Left lung (tissue), 10 donors: ENCODE data around the gene TOMM5. TPM values are rescaled to one million over a fixed set of nuclear protein-coding genes. Genes with fewer than 3 reads are reported as not detected.

Source experiments
- ATAC-seq: fragments of 200-7000 bp; cut with Tn5 transposase; one replicate; pipeline ENCODE4 v1.9.1; 2020; ENCODE audit warnings: moderate library complexity
- DNase-seq, 4 donors: peaks; one replicate each; pipeline ENCODE4 v3.0.0-alpha.2; 2013 to 2020
- H3K27ac ChIP-seq, 2 donors: fragments of 200-600 bp; sonication (generic) in 1 of 2; one replicate each; pipeline versions ENCODE4 v1.5.0 to v1.8.0; 2020 to 2021
- H3K27me3 ChIP-seq, 2 donors: fragments of 200-600 bp; sonication (generic) in 1 of 2; one replicate each; pipeline versions ENCODE4 v1.5.0 to v1.8.0; 2020 to 2021
- H3K36me3 ChIP-seq, 2 donors: fragments of 200-600 bp; sonication (generic) in 1 of 2; one replicate each; pipeline versions ENCODE4 v1.5.0 to v1.8.0; 2020 to 2021
- H3K4me1 ChIP-seq, 2 donors: fragments of 200-600 bp; one replicate each; pipeline ENCODE4 v1.8.0; 2021
- H3K4me3 ChIP-seq, 2 donors: fragments of 200-600 bp; sonication (generic) in 1 of 2; one replicate each; pipeline versions ENCODE4 v1.5.0 to v1.8.0; 2020 to 2021; ENCODE audit warnings: mild to moderate bottlenecking in 1 of 2
- H3K9me3 ChIP-seq, 2 donors: fragments of 200-600 bp; sonication (generic) in 1 of 2; one replicate each; pipeline versions ENCODE4 v1.5.0 to v1.8.0; 2020 to 2021
- intact Hi-C, 2 donors: fragments of 100-400 bp; cut with DNase I; formaldehyde crosslinking; loops; one replicate each; pipeline versions ENCODE4 v1.11.2 to v1.14.2; 2022
- polyA plus RNA-seq, 6 donors: library from polyadenylated mRNA; unstranded; fragments of 120-200 nt; gene quantifications; one replicate each; pipeline ENCODE4 v1.2.1, GENCODE V29; 2013; ENCODE audit not compliant: insufficient read length in 6 of 6
- total RNA-seq, 2 donors: library from RNA; stranded (reverse); fragmentation: NEBNext Ultra II Directional; extraction: Animal tissue kit (Norgen Biotek cat#: 25700); gene quantifications; one replicate each; pipeline ENCODE4 v1.2.1, GENCODE V29; 2021
- TF ChIP-seq, protein P1 (sequence below), 2 donors: fragments of 200-600 bp; sonication (generic) in 1 of 2; IDR thresholded peaks; one replicate each; pipeline versions ENCODE4 v1.5.0 to v1.8.0; 2021; ENCODE audit warnings: antibody characterized with exemption in 2 of 2
- donor health status: DM: no; HTN: yes; CAD: no.
- donor health status: DM: no; HTN: no; CAD: no.

Gene TOMM5
- total and polyA plus RNA-seq, 8 donors = 65.5 to 112 (median 99.3) TPM

DNA sequence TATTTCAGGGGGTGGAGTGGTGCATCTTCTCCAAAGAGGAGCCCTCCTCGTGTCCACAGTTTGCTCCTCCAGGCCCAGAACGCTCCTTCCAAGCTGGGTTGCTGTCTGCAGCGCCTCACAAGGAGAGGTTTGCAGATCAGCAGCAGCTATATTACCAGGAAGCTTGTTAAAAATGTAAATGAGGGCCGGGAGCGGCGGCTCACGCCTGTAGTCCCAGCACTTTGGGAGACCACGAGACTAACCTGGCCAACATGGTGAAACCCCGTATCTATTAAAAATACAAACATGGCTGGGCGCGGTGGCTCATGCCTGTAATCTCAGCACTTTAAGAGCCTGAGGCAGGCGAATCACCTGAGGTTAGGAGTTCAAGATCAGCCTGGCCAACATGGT is 33.4 kb upstream of the TOMM5 start:
- Histone ChIP-seq H3K9me3 (no peaks in the 10 kb centered on the region), H3K27ac (no peak overlapping the region), H3K27me3 (no peaks in the 10 kb centered on the region), H3K36me3 (no peaks in the 10 kb centered on the region), H3K4me1 (no peaks in the 10 kb centered on the region), H3K4me3 (no peak overlapping the region)
- DNase-seq (no peak), ATAC-seq (no peak)
- TF ChIP-seq, protein P1, sequence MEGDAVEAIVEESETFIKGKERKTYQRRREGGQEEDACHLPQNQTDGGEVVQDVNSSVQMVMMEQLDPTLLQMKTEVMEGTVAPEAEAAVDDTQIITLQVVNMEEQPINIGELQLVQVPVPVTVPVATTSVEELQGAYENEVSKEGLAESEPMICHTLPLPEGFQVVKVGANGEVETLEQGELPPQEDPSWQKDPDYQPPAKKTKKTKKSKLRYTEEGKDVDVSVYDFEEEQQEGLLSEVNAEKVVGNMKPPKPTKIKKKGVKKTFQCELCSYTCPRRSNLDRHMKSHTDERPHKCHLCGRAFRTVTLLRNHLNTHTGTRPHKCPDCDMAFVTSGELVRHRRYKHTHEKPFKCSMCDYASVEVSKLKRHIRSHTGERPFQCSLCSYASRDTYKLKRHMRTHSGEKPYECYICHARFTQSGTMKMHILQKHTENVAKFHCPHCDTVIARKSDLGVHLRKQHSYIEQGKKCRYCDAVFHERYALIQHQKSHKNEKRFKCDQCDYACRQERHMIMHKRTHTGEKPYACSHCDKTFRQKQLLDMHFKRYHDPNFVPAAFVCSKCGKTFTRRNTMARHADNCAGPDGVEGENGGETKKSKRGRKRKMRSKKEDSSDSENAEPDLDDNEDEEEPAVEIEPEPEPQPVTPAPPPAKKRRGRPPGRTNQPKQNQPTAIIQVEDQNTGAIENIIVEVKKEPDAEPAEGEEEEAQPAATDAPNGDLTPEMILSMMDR (IDR thresholded peaks at IDR 0.05) = no peak
- intact Hi-C loops = no loop called here

DNA sequence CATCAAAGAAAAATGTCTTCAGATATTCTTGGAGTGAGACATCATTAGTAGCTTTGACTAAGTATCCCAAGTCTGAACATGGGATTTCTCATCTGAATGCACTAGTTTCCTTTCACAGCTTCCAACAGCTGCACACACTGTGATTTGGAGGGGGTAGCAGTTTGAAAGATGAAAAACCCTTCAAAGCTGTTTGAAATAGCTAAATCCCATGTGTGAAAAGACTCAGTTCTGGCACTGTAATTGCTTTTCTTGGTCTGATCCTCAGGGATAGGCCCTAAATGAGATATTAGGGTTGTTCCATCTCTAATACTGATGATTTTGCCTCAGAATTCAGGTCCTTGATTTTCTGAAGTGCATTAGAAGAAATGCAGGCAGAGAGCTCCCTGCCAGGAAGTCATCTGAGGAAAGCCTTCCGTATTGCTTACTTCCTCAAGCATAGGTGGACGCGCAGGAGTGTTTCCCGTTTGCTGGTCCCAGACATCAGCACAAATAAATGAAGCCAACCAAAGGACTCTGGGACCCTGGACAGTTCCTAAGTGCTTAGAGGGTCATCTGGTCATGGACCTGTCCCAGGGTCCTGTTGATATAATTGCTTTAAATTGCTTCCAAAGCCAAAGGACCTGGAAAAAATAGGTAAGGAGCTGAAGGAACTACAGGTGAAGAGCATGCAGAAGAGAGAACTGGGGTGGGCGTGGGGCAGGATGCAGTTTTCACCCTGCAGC is 32.8 kb upstream of the TOMM5 start:
- Histone ChIP-seq H3K27ac (no peak overlapping the region), H3K4me1 (no peaks in the 10 kb centered on the region), H3K4me3 (no peak overlapping the region), H3K9me3 (no peaks in the 10 kb centered on the region), H3K36me3 (no peaks in the 10 kb centered on the region), H3K27me3 (no peaks in the 10 kb centered on the region)
- ATAC-seq = no peak
- intact Hi-C loops = no loop called here
- DNase-seq = no peak
- TF ChIP-seq, protein P1 (IDR thresholded peaks at IDR 0.05) = no peak

DNA sequence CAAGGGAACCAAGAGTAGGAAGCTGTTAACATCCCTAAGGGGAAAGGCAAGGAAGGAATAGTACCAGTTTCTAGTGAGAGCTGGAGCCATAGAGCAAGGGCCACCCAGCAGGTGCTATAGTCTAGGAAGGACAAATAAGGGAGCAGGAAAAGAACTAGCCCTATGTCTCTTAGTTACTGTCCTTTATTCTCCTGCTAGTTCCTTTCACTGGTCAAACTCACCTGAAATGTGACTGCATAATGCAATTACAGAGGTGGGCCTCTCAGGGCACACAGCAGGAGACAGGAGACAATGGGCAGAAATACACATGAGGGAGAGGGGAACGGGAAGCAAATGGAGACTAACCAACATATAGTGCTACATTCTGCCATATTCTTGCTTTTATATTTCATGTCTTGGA is 31.7 kb upstream of the TOMM5 start:
- no peaks in the 10 kb centered on the region for H3K4me1 ChIP-seq
- no peak overlapping the region for H3K27ac ChIP-seq
- no peaks in the 10 kb centered on the region for H3K36me3 ChIP-seq
- intact Hi-C loops = no loop called here
- no peaks in the 10 kb centered on the region for H3K27me3 ChIP-seq
- DNase-seq (no peak), ATAC-seq (no peak)
- H3K4me3 ChIP-seq = no peak overlapping the region
- H3K9me3 ChIP-seq = no peaks in the 10 kb centered on the region
- TF ChIP-seq, protein P1 (IDR thresholded peaks at IDR 0.05) = no peak

DNA sequence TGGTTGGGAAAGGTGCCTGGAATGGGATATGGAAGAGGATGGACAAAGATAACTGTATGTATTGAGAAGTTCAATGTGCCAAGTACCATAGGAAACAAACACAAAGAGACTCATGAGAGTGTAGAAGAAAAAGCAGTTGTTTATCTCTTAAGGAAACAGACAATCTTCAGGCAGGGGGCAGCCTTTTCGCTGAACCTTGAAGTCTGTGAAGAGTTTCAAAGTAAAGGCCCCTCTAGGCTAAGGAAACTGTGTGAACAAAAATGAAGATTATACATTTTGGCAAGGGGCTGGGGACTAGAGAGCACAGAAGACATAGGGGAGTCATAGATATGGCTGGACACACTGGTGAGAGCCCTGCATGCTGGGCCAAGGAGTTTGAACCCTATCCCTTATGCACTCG is 30.9 kb upstream of the TOMM5 start:
- no peak overlapping the region for H3K4me3 ChIP-seq
- no peaks in the 10 kb centered on the region for H3K36me3 ChIP-seq
- intact Hi-C loops = no loop called here
- TF ChIP-seq, protein P1 (IDR thresholded peaks at IDR 0.05) = no peak
- no peaks in the 10 kb centered on the region for H3K4me1 ChIP-seq
- DNase-seq (no peak), ATAC-seq (no peak)
- no peaks in the 10 kb centered on the region for H3K9me3 ChIP-seq
- H3K27me3 ChIP-seq = no peaks in the 10 kb centered on the region
- H3K27ac ChIP-seq = no peak overlapping the region

DNA sequence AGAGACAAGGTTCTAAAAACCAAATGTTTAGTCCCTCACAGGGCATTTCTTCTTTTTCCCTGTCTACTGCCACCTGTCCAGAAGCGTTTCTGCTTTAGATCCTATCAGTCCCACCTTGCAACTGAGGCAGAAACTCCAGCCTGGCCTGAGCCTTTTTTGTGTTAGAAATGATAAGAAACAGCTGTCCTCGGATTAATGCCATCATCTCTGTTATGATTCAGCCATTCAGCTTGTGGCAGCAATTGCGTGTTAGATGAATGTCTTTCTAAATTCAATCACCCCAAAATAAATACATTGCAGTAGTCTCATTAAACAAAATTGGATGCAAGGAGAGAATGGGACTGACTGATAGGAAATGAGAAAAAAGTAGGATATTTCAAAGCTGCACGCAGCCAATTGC is 30.1 kb upstream of the TOMM5 start:
- intact Hi-C loops = no loop called here
- H3K27me3 ChIP-seq = no peaks in the 10 kb centered on the region
- no peaks in the 10 kb centered on the region for H3K4me1 ChIP-seq
- no peaks in the 10 kb centered on the region for H3K9me3 ChIP-seq
- DNase-seq = no peak
- H3K4me3 ChIP-seq = no peak overlapping the region
- H3K27ac ChIP-seq = no peak overlapping the region
- no peaks in the 10 kb centered on the region for H3K36me3 ChIP-seq
- no peak for ATAC-seq
- TF ChIP-seq, protein P1 (IDR thresholded peaks at IDR 0.05) = no peak
